Measurements from ENCODE around the gene UPB1. TPM values are rescaled to one million over a fixed set of nuclear protein-coding genes. Genes with fewer than 3 reads are reported as not detected.
A peak's percentile ranks its signal among the peaks of the same experiment; 100 is the strongest.

UPB1 gene
- total RNA-seq, 1 experiment from 2014 or later, result 0.09 TPM

- peak; percentile 85 for TF ChIP-seq GABPB1 (CRISPR knock-in tag; IDR thresholded peaks at IDR 0.05)
- no peak; the same call in 1 of the 2 replicates for TF ChIP-seq IRF1 (CRISPR knock-in tag; IDR thresholded peaks at IDR 0.05)
- TF ChIP-seq CREB1 (CRISPR knock-in tag; IDR thresholded peaks at IDR 0.05), result no peak
Measured at GRCh38 chr22:24555165-24556039, 60.3 kb downstream of the UPB1 start, which contains the start of gene SNRPD3 (continued).

- no peak for ATAC-seq
- POLR2A ChIA-PET, result no interaction called here
Measured at GRCh38 chr22:24559471-24559870, 64.3 kb downstream of the UPB1 start.

More at GRCh38 chr22:24559471-24559870, 64.3 kb downstream of the UPB1 start:
- Mint-ChIP-seq H3K4me3 (no peak overlapping the region), H3K36me3 (peaks cover 55% of the 10 kb centered on the region), H3K27me3 (ENCODE audit: low read depth) (no peaks in the 10 kb centered on the region), H3K9me3 (no peaks in the 10 kb centered on the region), H3K27ac (no peak overlapping the region), H3K4me1 (peaks cover 20% of the 10 kb centered on the region)
- TF ChIP-seq NFYB (CRISPR knock-in tag; conservative IDR thresholded peaks at IDR 0.05; ENCODE audit: low read depth) (no peak), ZNF532 (CRISPR knock-in tag; IDR thresholded peaks at IDR 0.05; ENCODE audit: borderline replicate concordance) (no peak), CREM (CRISPR knock-in tag; IDR thresholded peaks at IDR 0.05) (no peak), SP1 (CRISPR knock-in tag; conservative IDR thresholded peaks at IDR 0.05) (no peak), FOXK1 (CRISPR knock-in tag; IDR thresholded peaks at IDR 0.05) (no peak), TEAD1 (CRISPR knock-in tag; IDR thresholded peaks at IDR 0.05) (no peak), IRF1 (CRISPR knock-in tag; IDR thresholded peaks at IDR 0.05) (no peak), TCF7 (CRISPR knock-in tag; IDR thresholded peaks at IDR 0.05; ENCODE audit: low read depth) (no peak), RELA (CRISPR knock-in tag; IDR thresholded peaks at IDR 0.05; ENCODE audit: borderline replicate concordance) (no peak), NR3C1 (CRISPR knock-in tag; conservative IDR thresholded peaks at IDR 0.05; ENCODE audit: low read depth) (no peak), ZBTB43 (CRISPR knock-in tag; IDR thresholded peaks at IDR 0.05) (no peak), ZBTB21 (CRISPR knock-in tag; IDR thresholded peaks at IDR 0.05; ENCODE audit: borderline replicate concordance) (no peak), PREB (CRISPR knock-in tag; IDR thresholded peaks at IDR 0.05; ENCODE audit: borderline replicate concordance) (no peak), ETV6 (CRISPR knock-in tag; IDR thresholded peaks at IDR 0.05) (no peak)
- TF ChIP-seq, protein P1, sequence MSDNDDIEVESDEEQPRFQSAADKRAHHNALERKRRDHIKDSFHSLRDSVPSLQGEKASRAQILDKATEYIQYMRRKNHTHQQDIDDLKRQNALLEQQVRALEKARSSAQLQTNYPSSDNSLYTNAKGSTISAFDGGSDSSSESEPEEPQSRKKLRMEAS (CRISPR knock-in tag; IDR thresholded peaks at IDR 0.05), result no peak
- TF ChIP-seq, protein P2, sequence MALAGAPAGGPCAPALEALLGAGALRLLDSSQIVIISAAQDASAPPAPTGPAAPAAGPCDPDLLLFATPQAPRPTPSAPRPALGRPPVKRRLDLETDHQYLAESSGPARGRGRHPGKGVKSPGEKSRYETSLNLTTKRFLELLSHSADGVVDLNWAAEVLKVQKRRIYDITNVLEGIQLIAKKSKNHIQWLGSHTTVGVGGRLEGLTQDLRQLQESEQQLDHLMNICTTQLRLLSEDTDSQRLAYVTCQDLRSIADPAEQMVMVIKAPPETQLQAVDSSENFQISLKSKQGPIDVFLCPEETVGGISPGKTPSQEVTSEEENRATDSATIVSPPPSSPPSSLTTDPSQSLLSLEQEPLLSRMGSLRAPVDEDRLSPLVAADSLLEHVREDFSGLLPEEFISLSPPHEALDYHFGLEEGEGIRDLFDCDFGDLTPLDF (CRISPR knock-in tag; IDR thresholded peaks at IDR 0.05), result no peak
- CTCF ChIA-PET, result interaction anchor here (0.9 to 1.5 kb wide), 2 partner anchors 38 to 138 kb away, joined by 3 to 8 read pairs; no protein-coding TSS in a partner anchor
- DNase-seq (ENCODE audit: low spot score), result no peak

Measured in WTC11 (cell line).